ENCODE measurements around the gene CHTF8. TPM values are rescaled to one million over a fixed set of nuclear protein-coding genes. Genes with fewer than 3 reads are reported as not detected.
A peak's percentile ranks its signal among the peaks of the same experiment; 100 is the strongest.

The CHTF8 gene
- polyA plus RNA-seq, 5 donors, result 113 to 136 (median 126) TPM

GRCh38 chr16:69116256-69116875, 16.0 kb downstream of the CHTF8 start:
- DNase-seq, result no peak

GRCh38 chr16:69115837-69116236, 16.6 kb downstream of the CHTF8 start:
- DNase-seq, result no peak

GRCh38 chr16:69115361-69115760, 17.0 kb downstream of the CHTF8 start:
- DNase-seq, result no peak

GRCh38 chr16:69114976-69115355, 17.4 kb downstream of the CHTF8 start:
- DNase-seq, result no peak

GRCh38 chr16:69114346-69114975, 17.9 kb downstream of the CHTF8 start:
- no peak for DNase-seq

- DNase-seq, result no peak
These were observed 19.2 kb downstream of the CHTF8 start for GRCh38 chr16:69113216-69113615.

GRCh38 chr16:69112285-69113129, 19.9 kb downstream of the CHTF8 start:
- no peak for DNase-seq

- no peak for DNase-seq
These were observed 20.5 kb downstream of the CHTF8 start for GRCh38 chr16:69111876-69112230.

GRCh38 chr16:69111216-69111875, 21.0 kb downstream of the CHTF8 start:
- no peak for DNase-seq

GRCh38 chr16:69110406-69110805, 22.0 kb downstream of the CHTF8 start:
- DNase-seq, result no peak

GRCh38 chr16:69109486-69110270, 22.7 kb downstream of the CHTF8 start:
- no peak for DNase-seq

GRCh38 chr16:69108905-69109252, 23.5 kb downstream of the CHTF8 start:
- no peak for DNase-seq

- DNase-seq, result no peak
These were observed 24.1 kb downstream of the CHTF8 start for GRCh38 chr16:69108064-69108904.

GRCh38 chr16:69107316-69107962, 24.9 kb downstream of the CHTF8 start:
- no peak for DNase-seq

- DNase-seq, result no peak
These were observed 25.7 kb downstream of the CHTF8 start for GRCh38 chr16:69106491-69107315.

- DNase-seq, result peak in 1 of 2 donors; percentile 60
These were observed 26.7 kb downstream of the CHTF8 start, which contains the start of gene HAS3 for GRCh38 chr16:69105501-69106361. TSS of gene HAS3 (plus strand) at chr16:69105653. CDS start at chr16:69109396, 3,743 bp downstream.

GRCh38 chr16:69100071-69100691, 32.2 kb downstream of the CHTF8 start:
- DNase-seq, result peak; percentile 51 to 56

- no peak for DNase-seq
These were observed 37.2 kb downstream of the CHTF8 start for GRCh38 chr16:69095193-69095592.

All from right lung (tissue), 5 donors.